ENCODE results near the gene SMIM3.
A peak's percentile ranks its signal among the peaks of the same experiment; 100 is the strongest.

DNA sequence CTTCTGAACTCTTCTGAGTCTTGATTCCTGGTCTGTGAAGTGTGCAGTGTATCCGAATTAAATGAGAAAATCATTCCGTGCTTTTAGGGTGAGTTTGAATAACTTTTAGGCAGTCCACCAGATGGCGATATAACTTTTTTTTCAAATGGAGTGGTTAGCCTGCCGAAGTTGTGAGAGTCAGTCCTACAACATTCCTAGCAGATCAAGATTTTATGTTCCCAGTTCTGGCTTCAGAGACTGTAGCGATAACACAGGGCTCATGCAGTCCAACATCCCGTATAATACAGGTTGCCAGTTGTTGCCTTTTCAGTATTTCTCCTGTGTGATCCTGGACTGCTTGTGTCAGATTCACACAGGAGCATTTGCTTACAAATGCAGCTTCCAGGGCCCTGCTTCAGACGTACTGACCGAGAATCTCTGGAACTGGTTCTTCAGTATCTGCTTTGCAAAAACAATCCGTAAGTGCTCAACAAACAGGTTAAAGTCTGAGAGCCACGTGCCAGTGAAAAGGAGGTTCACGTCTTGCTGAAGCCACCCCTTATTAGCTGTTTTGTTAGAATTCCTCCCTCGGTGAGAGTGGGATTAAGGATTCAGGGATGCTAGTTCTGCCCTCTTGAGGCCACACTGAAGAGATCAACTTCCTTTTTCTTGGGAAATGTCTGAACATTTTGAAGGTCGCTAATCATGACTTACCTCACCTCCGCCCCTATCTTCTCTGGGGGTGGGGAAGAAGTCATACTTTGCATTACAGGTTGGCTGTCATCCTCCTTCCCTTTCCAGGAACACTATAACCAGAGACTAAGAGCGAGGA, 22.8 kb downstream of the SMIM3 start:
- no peak for TF ChIP-seq POLR2A (IDR thresholded peaks at IDR 0.05)
- TF ChIP-seq, protein P1, sequence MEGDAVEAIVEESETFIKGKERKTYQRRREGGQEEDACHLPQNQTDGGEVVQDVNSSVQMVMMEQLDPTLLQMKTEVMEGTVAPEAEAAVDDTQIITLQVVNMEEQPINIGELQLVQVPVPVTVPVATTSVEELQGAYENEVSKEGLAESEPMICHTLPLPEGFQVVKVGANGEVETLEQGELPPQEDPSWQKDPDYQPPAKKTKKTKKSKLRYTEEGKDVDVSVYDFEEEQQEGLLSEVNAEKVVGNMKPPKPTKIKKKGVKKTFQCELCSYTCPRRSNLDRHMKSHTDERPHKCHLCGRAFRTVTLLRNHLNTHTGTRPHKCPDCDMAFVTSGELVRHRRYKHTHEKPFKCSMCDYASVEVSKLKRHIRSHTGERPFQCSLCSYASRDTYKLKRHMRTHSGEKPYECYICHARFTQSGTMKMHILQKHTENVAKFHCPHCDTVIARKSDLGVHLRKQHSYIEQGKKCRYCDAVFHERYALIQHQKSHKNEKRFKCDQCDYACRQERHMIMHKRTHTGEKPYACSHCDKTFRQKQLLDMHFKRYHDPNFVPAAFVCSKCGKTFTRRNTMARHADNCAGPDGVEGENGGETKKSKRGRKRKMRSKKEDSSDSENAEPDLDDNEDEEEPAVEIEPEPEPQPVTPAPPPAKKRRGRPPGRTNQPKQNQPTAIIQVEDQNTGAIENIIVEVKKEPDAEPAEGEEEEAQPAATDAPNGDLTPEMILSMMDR (IDR thresholded peaks at IDR 0.05) = peak; percentile 25 to 69 (median 56)

Data from adrenal gland (tissue), 5 donors.